SK-N-SH (cell line): ENCODE results near the gene ADAP2.

Experiments
- FOSL2 ChIP-seq: IDR thresholded peaks from 2 replicates; pipeline ENCODE4 v1.4.0; 2012; ENCODE audit warnings: low read depth, mild to moderate bottlenecking, moderate library complexity, borderline replicate concordance
- GABPA ChIP-seq: IDR thresholded peaks from 2 replicates; pipeline ENCODE4 v1.4.0; 2012; ENCODE audit warnings: low read depth, mild to moderate bottlenecking
- JUND ChIP-seq: IDR thresholded peaks from 2 replicates; pipeline ENCODE4 v1.4.0; 2012
- MEF2A ChIP-seq: IDR thresholded peaks from 2 replicates; pipeline ENCODE4 v1.4.0; 2012; ENCODE audit warnings: low read depth, borderline replicate concordance
- MXI1 ChIP-seq: IDR thresholded peaks from 2 replicates; pipeline ENCODE4 v1.6.1; 2012; ENCODE audit warnings: mild to moderate bottlenecking, low read depth, low read length, improper control_type of control experiment
- POLR2AphosphoS5 ChIP-seq: IDR thresholded peaks from 2 replicates; pipeline ENCODE4 v1.6.1; 2012; ENCODE audit warnings: low read depth, low read length
- RAD21 ChIP-seq: IDR thresholded peaks from 2 replicates; pipeline ENCODE4 v1.6.1; 2012; ENCODE audit warnings: mild to moderate bottlenecking, low read length
- SMC3 ChIP-seq: IDR thresholded peaks from 2 replicates; pipeline ENCODE4 v1.6.1; 2012; ENCODE audit warnings: low read depth, low read length, improper control_type of control experiment
- TCF12 ChIP-seq: IDR thresholded peaks from 2 replicates; pipeline ENCODE4 v1.4.0; 2012
- YY1 ChIP-seq: IDR thresholded peaks from 2 replicates; pipeline ENCODE4 v1.4.0; 2012; ENCODE audit warnings: low read depth, mild to moderate bottlenecking
- TF ChIP-seq, protein P1 (sequence below): IDR thresholded peaks from 2 replicates; pipeline ENCODE4 v1.6.1; 2012; ENCODE audit warnings: mild to moderate bottlenecking, low read depth, low read length, moderate library complexity
- TF ChIP-seq, protein P2 (sequence below): fragments of 200-600 bp; sonication (generic); IDR thresholded peaks from 2 replicates; pipeline ENCODE4 v1.6.1; 2017; ENCODE audit warnings: antibody characterized with exemption, mild to moderate bottlenecking, moderate library complexity
- TF ChIP-seq, protein P3 (sequence below): IDR thresholded peaks from 2 replicates; pipeline ENCODE4 v1.4.0; 2012; ENCODE audit warnings: low read depth, borderline replicate concordance

DNA sequence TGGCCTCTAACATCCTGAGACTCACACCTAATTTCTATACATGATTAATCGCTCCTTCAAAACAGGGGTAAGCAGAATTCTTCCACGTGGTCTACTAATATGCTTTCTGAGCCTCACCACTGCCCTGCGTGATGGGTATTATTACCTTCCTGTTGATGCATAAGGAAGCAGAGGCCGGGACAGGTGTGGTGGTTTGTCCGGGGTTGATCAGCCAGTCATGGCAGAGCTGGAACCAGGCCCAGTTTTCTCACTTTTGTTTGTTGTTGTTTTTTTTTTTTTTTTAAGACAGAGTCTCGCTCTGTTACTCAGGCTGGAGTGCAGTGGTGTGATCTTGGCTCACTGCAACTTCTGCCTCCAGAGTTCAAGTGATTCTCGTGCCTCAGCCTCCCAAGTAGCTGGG lies 80.3 kb downstream of the ADAP2 start:
- no peak for TF ChIP-seq POLR2AphosphoS5
- TF ChIP-seq, protein P1, sequence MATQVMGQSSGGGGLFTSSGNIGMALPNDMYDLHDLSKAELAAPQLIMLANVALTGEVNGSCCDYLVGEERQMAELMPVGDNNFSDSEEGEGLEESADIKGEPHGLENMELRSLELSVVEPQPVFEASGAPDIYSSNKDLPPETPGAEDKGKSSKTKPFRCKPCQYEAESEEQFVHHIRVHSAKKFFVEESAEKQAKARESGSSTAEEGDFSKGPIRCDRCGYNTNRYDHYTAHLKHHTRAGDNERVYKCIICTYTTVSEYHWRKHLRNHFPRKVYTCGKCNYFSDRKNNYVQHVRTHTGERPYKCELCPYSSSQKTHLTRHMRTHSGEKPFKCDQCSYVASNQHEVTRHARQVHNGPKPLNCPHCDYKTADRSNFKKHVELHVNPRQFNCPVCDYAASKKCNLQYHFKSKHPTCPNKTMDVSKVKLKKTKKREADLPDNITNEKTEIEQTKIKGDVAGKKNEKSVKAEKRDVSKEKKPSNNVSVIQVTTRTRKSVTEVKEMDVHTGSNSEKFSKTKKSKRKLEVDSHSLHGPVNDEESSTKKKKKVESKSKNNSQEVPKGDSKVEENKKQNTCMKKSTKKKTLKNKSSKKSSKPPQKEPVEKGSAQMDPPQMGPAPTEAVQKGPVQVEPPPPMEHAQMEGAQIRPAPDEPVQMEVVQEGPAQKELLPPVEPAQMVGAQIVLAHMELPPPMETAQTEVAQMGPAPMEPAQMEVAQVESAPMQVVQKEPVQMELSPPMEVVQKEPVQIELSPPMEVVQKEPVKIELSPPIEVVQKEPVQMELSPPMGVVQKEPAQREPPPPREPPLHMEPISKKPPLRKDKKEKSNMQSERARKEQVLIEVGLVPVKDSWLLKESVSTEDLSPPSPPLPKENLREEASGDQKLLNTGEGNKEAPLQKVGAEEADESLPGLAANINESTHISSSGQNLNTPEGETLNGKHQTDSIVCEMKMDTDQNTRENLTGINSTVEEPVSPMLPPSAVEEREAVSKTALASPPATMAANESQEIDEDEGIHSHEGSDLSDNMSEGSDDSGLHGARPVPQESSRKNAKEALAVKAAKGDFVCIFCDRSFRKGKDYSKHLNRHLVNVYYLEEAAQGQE, result no peak
- no peak for TF ChIP-seq GABPA
- TF ChIP-seq, protein P2, sequence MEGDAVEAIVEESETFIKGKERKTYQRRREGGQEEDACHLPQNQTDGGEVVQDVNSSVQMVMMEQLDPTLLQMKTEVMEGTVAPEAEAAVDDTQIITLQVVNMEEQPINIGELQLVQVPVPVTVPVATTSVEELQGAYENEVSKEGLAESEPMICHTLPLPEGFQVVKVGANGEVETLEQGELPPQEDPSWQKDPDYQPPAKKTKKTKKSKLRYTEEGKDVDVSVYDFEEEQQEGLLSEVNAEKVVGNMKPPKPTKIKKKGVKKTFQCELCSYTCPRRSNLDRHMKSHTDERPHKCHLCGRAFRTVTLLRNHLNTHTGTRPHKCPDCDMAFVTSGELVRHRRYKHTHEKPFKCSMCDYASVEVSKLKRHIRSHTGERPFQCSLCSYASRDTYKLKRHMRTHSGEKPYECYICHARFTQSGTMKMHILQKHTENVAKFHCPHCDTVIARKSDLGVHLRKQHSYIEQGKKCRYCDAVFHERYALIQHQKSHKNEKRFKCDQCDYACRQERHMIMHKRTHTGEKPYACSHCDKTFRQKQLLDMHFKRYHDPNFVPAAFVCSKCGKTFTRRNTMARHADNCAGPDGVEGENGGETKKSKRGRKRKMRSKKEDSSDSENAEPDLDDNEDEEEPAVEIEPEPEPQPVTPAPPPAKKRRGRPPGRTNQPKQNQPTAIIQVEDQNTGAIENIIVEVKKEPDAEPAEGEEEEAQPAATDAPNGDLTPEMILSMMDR, result no peak
- no peak for TF ChIP-seq TCF12
- no peak for TF ChIP-seq YY1
- TF ChIP-seq RAD21, result no peak
- TF ChIP-seq, protein P3, sequence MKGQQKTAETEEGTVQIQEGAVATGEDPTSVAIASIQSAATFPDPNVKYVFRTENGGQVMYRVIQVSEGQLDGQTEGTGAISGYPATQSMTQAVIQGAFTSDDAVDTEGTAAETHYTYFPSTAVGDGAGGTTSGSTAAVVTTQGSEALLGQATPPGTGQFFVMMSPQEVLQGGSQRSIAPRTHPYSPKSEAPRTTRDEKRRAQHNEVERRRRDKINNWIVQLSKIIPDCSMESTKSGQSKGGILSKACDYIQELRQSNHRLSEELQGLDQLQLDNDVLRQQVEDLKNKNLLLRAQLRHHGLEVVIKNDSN, result no peak
- TF ChIP-seq JUND, result no peak
- no peak for TF ChIP-seq MXI1
- TF ChIP-seq FOSL2, result no peak
- TF ChIP-seq SMC3, result no peak
- TF ChIP-seq MEF2A, result no peak
